ENCODE results near the gene PFDN1.

Gene PFDN1

DNA sequence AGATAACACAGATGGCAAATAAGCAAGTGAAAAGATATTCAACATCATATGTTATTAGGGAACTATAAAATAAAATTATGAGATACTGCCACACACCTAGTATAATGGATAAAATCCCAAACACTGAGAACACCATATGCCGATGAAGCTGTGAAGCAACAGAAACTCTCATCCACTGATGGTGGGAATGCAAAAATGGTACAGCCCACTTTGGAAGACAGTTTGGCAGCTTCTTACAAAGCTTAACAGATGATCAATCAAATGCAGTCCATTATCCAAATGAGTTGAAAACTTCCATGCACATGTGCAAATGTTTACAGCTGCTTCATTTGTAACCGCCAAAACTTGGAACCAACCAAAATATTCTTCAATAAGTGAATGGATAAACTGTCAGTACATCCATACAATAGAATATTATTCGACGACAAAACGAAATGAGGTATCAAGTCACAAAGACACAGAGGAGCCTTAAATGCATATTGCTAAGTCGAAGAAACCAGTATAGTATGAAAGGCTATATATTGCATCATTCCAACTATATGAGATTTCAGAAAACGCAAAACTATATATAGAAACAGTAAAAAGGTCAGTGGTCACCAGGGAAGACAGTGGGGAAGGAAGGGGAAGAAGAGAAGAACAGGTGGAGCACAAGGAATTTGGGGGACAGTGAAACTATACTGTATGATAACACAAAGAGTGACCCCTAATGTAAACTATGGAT lies 14.9 kb downstream of the PFDN1 start:
- Histone ChIP-seq H3K27me3 (no peaks in the 10 kb centered on the region), H3K4me3 (no peak overlapping the region), H4K20me1 (peaks cover 45% of the 10 kb centered on the region), H3K4me1 (peaks cover 9% of the 10 kb centered on the region; the same call in 1 of the 2 replicates), H3K27ac (no peak overlapping the region), H3K4me2 (no peak overlapping the region), H3K9ac (no peak overlapping the region), H3K9me3 (no peaks in the 10 kb centered on the region), H3K36me3 (peaks cover 13% of the 10 kb centered on the region)
- no peak for TF ChIP-seq Cebpa-rat (IDR thresholded peaks at IDR 0.05)

- Histone ChIP-seq H3K27me3 (no peaks in the 10 kb centered on the region), H3K36me3 (peaks cover 17% of the 10 kb centered on the region), H3K4me1 (peaks cover 7% of the 10 kb centered on the region; the same call in 1 of the 2 replicates), H4K20me1 (peaks cover 41% of the 10 kb centered on the region), H3K9ac (no peak overlapping the region), H3K27ac (no peak overlapping the region), H3K9me3 (no peaks in the 10 kb centered on the region), H3K4me2 (no peak overlapping the region), H3K4me3 (no peak overlapping the region)
- no peak for TF ChIP-seq Cebpa-rat (IDR thresholded peaks at IDR 0.05)
Observed at GRCh38 chr5:140286424-140286823, 16.5 kb downstream of the PFDN1 start.

GRCh38 chr5:140284013-140284412 lies 18.9 kb downstream of the PFDN1 start:
- no peak overlapping the region for H3K4me3 ChIP-seq
- no peak overlapping the region for H3K27ac ChIP-seq
- H3K9me3 ChIP-seq = no peaks in the 10 kb centered on the region
- H3K4me2 ChIP-seq = no peak overlapping the region
- TF ChIP-seq Cebpa-rat (IDR thresholded peaks at IDR 0.05) = no peak
- no peaks in the 10 kb centered on the region for H3K27me3 ChIP-seq
- peaks cover 26% of the 10 kb centered on the region for H4K20me1 ChIP-seq
- peaks cover 17% of the 10 kb centered on the region for H3K36me3 ChIP-seq
- no peak overlapping the region for H3K9ac ChIP-seq
- peaks cover 7% of the 10 kb centered on the region; the same call in 1 of the 2 replicates for H3K4me1 ChIP-seq

DNA sequence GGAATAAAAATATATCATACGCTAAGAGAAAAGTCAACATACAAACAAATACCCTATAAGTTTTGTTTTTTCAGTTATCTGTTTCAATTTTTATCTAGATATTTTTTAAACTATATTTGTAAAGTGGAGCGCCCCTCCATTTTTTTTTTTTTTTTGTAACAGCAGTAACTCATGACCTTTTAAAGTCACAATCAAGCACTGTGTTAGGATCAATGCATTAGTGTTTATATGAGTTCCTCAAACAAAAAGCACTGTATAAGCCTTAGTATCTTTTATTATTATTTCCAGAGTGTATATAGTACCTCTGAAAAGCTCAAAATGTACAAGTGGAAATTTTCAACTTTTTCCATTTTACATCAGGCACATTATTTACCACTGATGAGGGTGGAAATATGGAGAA lies 20.6 kb downstream of the PFDN1 start:
- no peaks in the 10 kb centered on the region for H3K27me3 ChIP-seq
- H3K4me3 ChIP-seq = no peak overlapping the region
- H3K36me3 ChIP-seq = peaks cover 20% of the 10 kb centered on the region
- no peak overlapping the region for H3K4me2 ChIP-seq
- peaks cover 3% of the 10 kb centered on the region; the same call in 1 of the 2 replicates for H3K9me3 ChIP-seq
- H4K20me1 ChIP-seq = peaks cover 9% of the 10 kb centered on the region; the same call in 1 of the 2 replicates
- TF ChIP-seq Cebpa-rat (IDR thresholded peaks at IDR 0.05) = no peak
- H3K9ac ChIP-seq = no peak overlapping the region
- H3K27ac ChIP-seq = no peak overlapping the region
- peaks cover 7% of the 10 kb centered on the region; the same call in 1 of the 2 replicates for H3K4me1 ChIP-seq

- Histone ChIP-seq H3K27ac (no peak overlapping the region), H3K36me3 (peaks cover 60% of the 10 kb centered on the region), H3K27me3 (no peaks in the 10 kb centered on the region), H4K20me1 (no peaks in the 10 kb centered on the region), H3K4me1 (no peaks in the 10 kb centered on the region), H3K9me3 (peaks cover 3% of the 10 kb centered on the region; the same call in 1 of the 2 replicates), H3K4me2 (no peak overlapping the region), H3K4me3 (no peak overlapping the region), H3K9ac (no peak overlapping the region)
- TF ChIP-seq Cebpa-rat (IDR thresholded peaks at IDR 0.05) = no peak
Observed at GRCh38 chr5:140275837-140276236, 27.1 kb downstream of the PFDN1 start.

- H3K4me2 ChIP-seq = no peak overlapping the region
- H3K36me3 ChIP-seq = peaks cover 59% of the 10 kb centered on the region
- H3K27ac ChIP-seq = no peak overlapping the region
- H4K20me1 ChIP-seq = no peaks in the 10 kb centered on the region
- H3K9ac ChIP-seq = no peak overlapping the region
- H3K27me3 ChIP-seq = no peaks in the 10 kb centered on the region
- no peak overlapping the region for H3K4me3 ChIP-seq
- H3K9me3 ChIP-seq = peaks cover 3% of the 10 kb centered on the region; the same call in 1 of the 2 replicates
- peaks cover 1% of the 10 kb centered on the region for H3K4me1 ChIP-seq
- no peak for TF ChIP-seq Cebpa-rat (IDR thresholded peaks at IDR 0.05)
Observed at GRCh38 chr5:140273401-140273877, 29.5 kb downstream of the PFDN1 start.

DNA sequence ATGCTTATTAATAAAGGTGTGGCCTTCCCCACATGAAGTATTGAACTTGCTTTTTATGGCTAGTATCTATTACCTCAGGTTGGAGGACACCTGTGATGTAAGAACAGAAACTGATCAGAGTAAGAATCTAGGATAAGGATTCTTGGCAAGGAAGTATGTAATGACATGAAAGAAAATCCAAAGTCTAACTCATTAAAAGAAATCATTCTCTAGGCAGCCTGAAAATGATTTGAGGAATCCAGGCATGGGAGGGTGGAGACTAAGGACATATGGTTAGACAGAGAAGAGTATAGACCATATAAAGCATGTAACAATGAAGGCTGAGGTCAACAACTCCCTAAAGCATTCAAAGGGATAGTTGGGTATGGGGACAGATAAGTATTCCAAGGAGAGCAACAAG lies 32.9 kb downstream of the PFDN1 start:
- Histone ChIP-seq H3K4me1 (peaks cover 36% of the 10 kb centered on the region), H3K9me3 (no peaks in the 10 kb centered on the region), H3K27ac (no peak overlapping the region), H3K4me3 (no peak overlapping the region), H3K4me2 (no peak overlapping the region), H4K20me1 (peaks cover 14% of the 10 kb centered on the region; the same call in 1 of the 2 replicates), H3K27me3 (no peaks in the 10 kb centered on the region), H3K36me3 (peaks cover 31% of the 10 kb centered on the region), H3K9ac (no peak overlapping the region)
- no peak for TF ChIP-seq Cebpa-rat (IDR thresholded peaks at IDR 0.05)

DNA sequence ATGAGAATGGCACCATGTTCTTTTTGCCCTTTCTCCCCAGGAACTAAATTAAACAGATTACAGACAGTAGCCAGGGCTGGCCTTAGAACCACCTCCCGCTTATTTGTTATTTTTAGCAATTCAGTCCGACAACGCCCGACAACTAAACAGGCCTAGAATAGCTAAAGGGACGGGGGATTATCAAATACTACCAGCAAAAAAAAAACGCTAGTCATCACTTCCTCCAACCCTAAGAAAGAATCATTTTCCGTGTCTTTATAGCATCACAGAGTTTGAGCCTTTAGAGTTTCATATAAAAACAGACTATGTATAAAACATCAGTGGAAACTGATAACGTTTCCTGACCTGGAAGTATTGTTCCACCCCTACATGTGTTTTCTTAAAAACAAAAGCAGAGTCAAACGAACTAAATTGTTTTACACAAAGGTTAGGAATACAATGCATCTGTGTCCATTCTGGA lies 35.3 kb downstream of the PFDN1 start:
- TF ChIP-seq Cebpa-rat (IDR thresholded peaks at IDR 0.05) = no peak
- H3K27ac ChIP-seq = peak overlapping the region; percentile 74
- no peaks in the 10 kb centered on the region for H3K9me3 ChIP-seq
- H3K9ac ChIP-seq = peak overlapping the region; percentile 71
- peaks cover 18% of the 10 kb centered on the region; the same call in 1 of the 2 replicates for H3K36me3 ChIP-seq
- H3K27me3 ChIP-seq = no peaks in the 10 kb centered on the region
- peak overlapping the region; percentile 14; the same call in 1 of the 2 replicates for H3K4me3 ChIP-seq
- H4K20me1 ChIP-seq = peaks cover 14% of the 10 kb centered on the region; the same call in 1 of the 2 replicates
- H3K4me1 ChIP-seq = peaks cover 38% of the 10 kb centered on the region
- peak overlapping the region; percentile 81 for H3K4me2 ChIP-seq

DNA sequence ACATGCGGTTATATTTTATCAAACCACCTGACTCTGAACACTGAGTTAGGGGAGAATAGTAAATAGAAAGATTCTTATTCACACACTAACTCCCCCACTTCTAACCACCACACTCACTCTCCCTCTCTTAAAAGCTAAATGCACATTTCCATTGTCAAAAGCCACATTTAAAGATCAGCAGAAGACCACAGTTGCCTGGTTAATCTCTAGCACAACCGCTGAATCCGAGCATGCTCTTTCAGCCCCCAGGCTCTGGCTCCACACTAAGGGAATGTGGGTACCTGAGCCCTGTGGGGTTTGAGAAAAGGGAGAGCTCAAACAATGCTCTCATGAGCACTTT lies 35.7 kb downstream of the PFDN1 start:
- peaks cover 20% of the 10 kb centered on the region; the same call in 1 of the 2 replicates for H3K36me3 ChIP-seq
- peak overlapping the region; percentile 81 for H3K4me2 ChIP-seq
- no peaks in the 10 kb centered on the region for H3K9me3 ChIP-seq
- no peaks in the 10 kb centered on the region for H3K27me3 ChIP-seq
- peak overlapping the region; percentile 14; the same call in 1 of the 2 replicates for H3K4me3 ChIP-seq
- no peak for TF ChIP-seq Cebpa-rat (IDR thresholded peaks at IDR 0.05)
- peak overlapping the region; percentile 74 for H3K27ac ChIP-seq
- peaks cover 38% of the 10 kb centered on the region for H3K4me1 ChIP-seq
- H3K9ac ChIP-seq = peak overlapping the region; percentile 71
- H4K20me1 ChIP-seq = peaks cover 14% of the 10 kb centered on the region; the same call in 1 of the 2 replicates

All from BLaER1 (cell line).